ENCODE data around the gene OTOG.

Gene OTOG

GRCh38 chr11:17601676-17602075 lies 54.6 kb downstream of the OTOG start:
- H3K9me3 Mint-ChIP-seq: no peaks in the 10 kb centered on the region
- no peaks in the 10 kb centered on the region for H3K36me3 Mint-ChIP-seq (ENCODE audit: insufficient read depth)
- no peak overlapping the region for H3K4me3 Mint-ChIP-seq
- DNase-seq (ENCODE audit: low spot score in 2 of 2): peak in 1 of 2 donors; percentile 3
- H3K27ac Mint-ChIP-seq (ENCODE audit: low read depth): no peak overlapping the region
- peaks cover 22% of the 10 kb centered on the region for H3K27me3 Mint-ChIP-seq
- no peak for ATAC-seq (replicated peaks; ENCODE audit: extremely low read depth, poor library complexity, severe bottlenecking)
- H3K4me1 Mint-ChIP-seq: no peaks in the 10 kb centered on the region

GRCh38 chr11:17602105-17603001 lies 55.3 kb downstream of the OTOG start:
- no peaks in the 10 kb centered on the region for H3K9me3 Mint-ChIP-seq
- ATAC-seq (replicated peaks; ENCODE audit: extremely low read depth, poor library complexity, severe bottlenecking) (no peak), DNase-seq (ENCODE audit: low spot score in 2 of 2) (peak in 1 of 2 donors; percentile 5)
- no peaks in the 10 kb centered on the region for H3K36me3 Mint-ChIP-seq (ENCODE audit: insufficient read depth)
- no peaks in the 10 kb centered on the region for H3K4me1 Mint-ChIP-seq
- no peak overlapping the region for H3K27ac Mint-ChIP-seq (ENCODE audit: low read depth)
- no peak overlapping the region for H3K4me3 Mint-ChIP-seq
- H3K27me3 Mint-ChIP-seq: peaks cover 21% of the 10 kb centered on the region

- Mint-ChIP-seq H3K27ac (ENCODE audit: low read depth) (no peak overlapping the region), H3K36me3 (ENCODE audit: insufficient read depth) (no peaks in the 10 kb centered on the region), H3K9me3 (no peaks in the 10 kb centered on the region), H3K4me3 (no peak overlapping the region), H3K27me3 (peaks cover 21% of the 10 kb centered on the region), H3K4me1 (no peaks in the 10 kb centered on the region)
- ATAC-seq (replicated peaks; ENCODE audit: extremely low read depth, poor library complexity, severe bottlenecking) (no peak), DNase-seq (ENCODE audit: low spot score in 2 of 2) (no peak)
Measured at GRCh38 chr11:17603056-17603825, 56.2 kb downstream of the OTOG start.

- Mint-ChIP-seq H3K9me3 (no peaks in the 10 kb centered on the region), H3K4me3 (no peak overlapping the region), H3K27me3 (peaks cover 15% of the 10 kb centered on the region), H3K36me3 (ENCODE audit: insufficient read depth) (no peaks in the 10 kb centered on the region), H3K27ac (ENCODE audit: low read depth) (no peak overlapping the region), H3K4me1 (no peaks in the 10 kb centered on the region)
- DNase-seq (ENCODE audit: low spot score in 2 of 2) (no peak), ATAC-seq (replicated peaks; ENCODE audit: extremely low read depth, poor library complexity, severe bottlenecking) (no peak)
Measured at GRCh38 chr11:17604201-17604914, 57.3 kb downstream of the OTOG start.

- DNase-seq (ENCODE audit: low spot score in 2 of 2) (peak in 1 of 2 donors; percentile 10), ATAC-seq (replicated peaks; ENCODE audit: extremely low read depth, poor library complexity, severe bottlenecking) (no peak)
- Mint-ChIP-seq H3K27me3 (peaks cover 11% of the 10 kb centered on the region), H3K36me3 (ENCODE audit: insufficient read depth) (no peaks in the 10 kb centered on the region), H3K27ac (ENCODE audit: low read depth) (no peak overlapping the region), H3K4me3 (no peak overlapping the region), H3K4me1 (no peaks in the 10 kb centered on the region), H3K9me3 (no peaks in the 10 kb centered on the region)
Measured at GRCh38 chr11:17604915-17605233, 57.8 kb downstream of the OTOG start.

- no peak for ATAC-seq (replicated peaks; ENCODE audit: extremely low read depth, poor library complexity, severe bottlenecking)
Measured at GRCh38 chr11:17605651-17606122, 58.6 kb downstream of the OTOG start.

GRCh38 chr11:17606233-17607082 lies 59.4 kb downstream of the OTOG start:
- H3K9me3 Mint-ChIP-seq: no peaks in the 10 kb centered on the region
- H3K27ac Mint-ChIP-seq (ENCODE audit: low read depth): no peak overlapping the region
- ATAC-seq (replicated peaks; ENCODE audit: extremely low read depth, poor library complexity, severe bottlenecking): no peak
- no peak overlapping the region for H3K4me3 Mint-ChIP-seq
- H3K27me3 Mint-ChIP-seq: peaks cover 16% of the 10 kb centered on the region
- no peaks in the 10 kb centered on the region for H3K36me3 Mint-ChIP-seq (ENCODE audit: insufficient read depth)
- no peaks in the 10 kb centered on the region for H3K4me1 Mint-ChIP-seq
- DNase-seq (ENCODE audit: low spot score in 2 of 2): peak in 1 of 2 donors; percentile 4

More at GRCh38 chr11:17605651-17606122, 58.6 kb downstream of the OTOG start:
- peak in 1 of 2 donors; percentile 5 for DNase-seq (ENCODE audit: low spot score in 2 of 2)
- Mint-ChIP-seq H3K36me3 (ENCODE audit: insufficient read depth) (no peaks in the 10 kb centered on the region), H3K27me3 (peaks cover 16% of the 10 kb centered on the region), H3K4me3 (no peak overlapping the region), H3K27ac (ENCODE audit: low read depth) (no peak overlapping the region), H3K9me3 (no peaks in the 10 kb centered on the region), H3K4me1 (no peaks in the 10 kb centered on the region)

- DNase-seq (ENCODE audit: low spot score in 2 of 2) (no peak), ATAC-seq (replicated peaks; ENCODE audit: extremely low read depth, poor library complexity, severe bottlenecking) (no peak)
- Mint-ChIP-seq H3K27ac (ENCODE audit: low read depth) (no peak overlapping the region), H3K9me3 (no peaks in the 10 kb centered on the region), H3K27me3 (peaks cover 20% of the 10 kb centered on the region), H3K36me3 (ENCODE audit: insufficient read depth) (no peaks in the 10 kb centered on the region), H3K4me1 (no peaks in the 10 kb centered on the region), H3K4me3 (no peak overlapping the region)
Measured at GRCh38 chr11:17607083-17607429, 60.0 kb downstream of the OTOG start.

GRCh38 chr11:17607591-17608570 lies 60.8 kb downstream of the OTOG start:
- H3K27me3 Mint-ChIP-seq: peaks cover 28% of the 10 kb centered on the region
- ATAC-seq (replicated peaks; ENCODE audit: extremely low read depth, poor library complexity, severe bottlenecking): no peak

GRCh38 chr11:17608821-17609220 lies 61.8 kb downstream of the OTOG start:
- H3K27ac Mint-ChIP-seq (ENCODE audit: low read depth): no peak overlapping the region
- no peaks in the 10 kb centered on the region for H3K9me3 Mint-ChIP-seq
- peaks cover 37% of the 10 kb centered on the region for H3K27me3 Mint-ChIP-seq
- H3K4me3 Mint-ChIP-seq: no peak overlapping the region
- H3K4me1 Mint-ChIP-seq: no peaks in the 10 kb centered on the region
- peak in 1 of 2 donors; percentile 2 for DNase-seq (ENCODE audit: low spot score in 2 of 2)
- no peak for ATAC-seq (replicated peaks; ENCODE audit: extremely low read depth, poor library complexity, severe bottlenecking)
- H3K36me3 Mint-ChIP-seq (ENCODE audit: insufficient read depth): no peaks in the 10 kb centered on the region

More at GRCh38 chr11:17607591-17608570, 60.8 kb downstream of the OTOG start:
- no peak overlapping the region for H3K4me3 Mint-ChIP-seq
- H3K4me1 Mint-ChIP-seq: no peaks in the 10 kb centered on the region
- no peaks in the 10 kb centered on the region for H3K9me3 Mint-ChIP-seq
- H3K36me3 Mint-ChIP-seq (ENCODE audit: insufficient read depth): no peaks in the 10 kb centered on the region
- DNase-seq (ENCODE audit: low spot score in 2 of 2): peak in 1 of 2 donors; percentile 3
- no peak overlapping the region for H3K27ac Mint-ChIP-seq (ENCODE audit: low read depth)
